GM23248 (cell line): ENCODE results near the gene RPN2. TPM values are rescaled to one million over a fixed set of nuclear protein-coding genes. Genes with fewer than 3 reads are reported as not detected.

ENCODE experiments used
- DNase-seq: peaks from one replicate; pipeline ENCODE4 v3.0.0-alpha.2; 2015
- H2AFZ ChIP-seq: fragments of 200-600 bp; sonication (generic); 2 replicates; pipeline ENCODE4 v1.6.1; 2016; ENCODE audit warnings: antibody characterized with exemption
- H3F3A ChIP-seq: fragments of 200-600 bp; sonication (generic); 2 replicates; pipeline ENCODE4 v1.6.1; 2016; ENCODE audit warnings: mild to moderate bottlenecking, antibody characterized with exemption, mixed run types; ENCODE audit not compliant: insufficient read depth
- H3K27ac ChIP-seq: fragments of 200-600 bp; sonication (generic); 2 replicates; pipeline ENCODE4 v1.5.1; 2016; ENCODE audit warnings: mild to moderate bottlenecking
- H3K27me3 ChIP-seq: fragments of 200-600 bp; sonication (generic); replicated peaks from 2 replicates; pipeline ENCODE4 v1.6.1; 2016; ENCODE audit warnings: mild to moderate bottlenecking; ENCODE audit not compliant: insufficient read depth
- H3K36me3 ChIP-seq: fragments of 200-600 bp; sonication (generic); 2 replicates; pipeline ENCODE4 v1.6.1; 2016; ENCODE audit warnings: low read depth, mild to moderate bottlenecking
- H3K4me1 ChIP-seq: fragments of 200-600 bp; sonication (generic); 2 replicates; pipeline ENCODE4 v1.6.1; 2016; ENCODE audit warnings: mild to moderate bottlenecking; ENCODE audit not compliant: insufficient read depth
- H3K4me2 ChIP-seq: fragments of 200-600 bp; sonication (generic); one replicate; pipeline ENCODE4 v1.6.1; 2016; ENCODE audit warnings: mild to moderate bottlenecking; ENCODE audit not compliant: unreplicated experiment
- H3K4me3 ChIP-seq: fragments of 200-600 bp; sonication (generic); 2 replicates; pipeline ENCODE4 v1.5.1; 2016; ENCODE audit warnings: mild to moderate bottlenecking
- H3K79me2 ChIP-seq: fragments of 200-600 bp; sonication (generic); 2 replicates; pipeline ENCODE4 v1.6.1; 2016; ENCODE audit warnings: mild to moderate bottlenecking; ENCODE audit not compliant: insufficient read depth
- H3K9ac ChIP-seq: fragments of 200-600 bp; sonication (generic); 2 replicates; pipeline ENCODE4 v1.6.1; 2016; ENCODE audit warnings: mild to moderate bottlenecking
- H3K9me2 ChIP-seq: fragments of 200-600 bp; sonication (generic); 2 replicates; pipeline ENCODE4 v1.6.1; 2016; ENCODE audit warnings: mixed run types, mild to moderate bottlenecking, moderate library complexity; ENCODE audit not compliant: insufficient read depth
- H3K9me3 ChIP-seq: fragments of 200-600 bp; sonication (generic); one replicate; pipeline ENCODE4 v1.6.1; 2017; ENCODE audit warnings: low read depth
- H4K20me1 ChIP-seq: fragments of 200-600 bp; sonication (generic); 2 replicates; pipeline ENCODE4 v1.6.0; 2016; ENCODE audit not compliant: insufficient read depth
- EZH2 ChIP-seq: fragments of 200-600 bp; sonication (generic); IDR thresholded peaks from 2 replicates; pipeline ENCODE4 v1.6.1; 2018; ENCODE audit warnings: antibody characterized with exemption, mild to moderate bottlenecking; ENCODE audit not compliant: insufficient read depth, poor library complexity, severe bottlenecking
- EZH2phosphoT487 ChIP-seq: fragments of 200-600 bp; sonication (generic); IDR thresholded peaks from 2 replicates; pipeline ENCODE4 v1.6.1; 2018; ENCODE audit warnings: antibody characterized with exemption, moderate library complexity, mild to moderate bottlenecking, low read depth; ENCODE audit not compliant: insufficient read depth
- WGBS, 2 experiments: methylation state at CpG; one replicate each; pipeline ENCODE4 v1.1.6; 2015 to 2017; ENCODE audit warnings: low lambda C conversion rate in 2 of 2, low coverage in 1 of 2; ENCODE audit errors: missing lambda C conversion rate in 2 of 2; 5-methylcytosine and 5-hydroxymethylcytosine counted together
- in situ Hi-C: fragments of 300-500 bp; cut with MboI; formaldehyde crosslinking; loops from 2 replicates; pipeline ENCODE4 v1.15.0; 2020
- polyA plus RNA-seq: library from polyadenylated mRNA; unstranded; fragments of >200 nt; fragmentation: Nextera tagmentation; extraction: Ambion mirVana; gene quantifications from 2 replicates; pipeline ENCODE4 v1.2.1, GENCODE V29; 2016
- total RNA-seq: library from RNA; depleted of rRNA; stranded (reverse); fragments of >200 nt; shearing (Covaris generic); gene quantifications from 2 replicates; pipeline ENCODE4 v1.2.3, GENCODE V29; 2014

Gene RPN2
- total and polyA plus RNA-seq, 2 experiments from 2014 or later = 368 to 379 TPM

DNA sequence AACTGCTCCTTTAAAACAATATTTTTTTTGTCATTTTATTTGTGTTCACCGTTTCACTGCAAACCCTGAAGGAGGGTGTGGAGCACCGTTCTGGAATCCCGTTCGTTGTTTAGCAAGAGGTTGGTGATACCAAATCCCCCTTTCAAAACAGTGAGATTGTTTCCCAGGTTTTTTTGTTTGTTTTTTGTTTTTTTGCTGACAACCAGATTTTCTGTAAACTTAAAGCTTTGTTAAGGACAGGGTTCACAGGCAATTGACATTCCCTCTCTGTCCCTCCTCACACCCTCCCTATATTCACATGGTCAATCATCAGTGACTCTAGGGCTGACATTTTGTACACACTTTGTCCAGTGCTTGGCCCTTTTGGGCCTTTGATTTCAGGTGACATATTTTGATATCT, 21.2 kb downstream of the RPN2 start:
- Histone ChIP-seq H3K9me3 (no peaks in the 10 kb centered on the region), H3K27me3 (no peaks in the 10 kb centered on the region), H3K79me2 (peaks cover 71% of the 10 kb centered on the region), H3F3A (peaks cover 13% of the 10 kb centered on the region), H3K4me2 (no peak overlapping the region), H2AFZ (no peak overlapping the region), H3K9me2 (no peaks in the 10 kb centered on the region), H3K4me3 (no peak overlapping the region), H3K9ac (no peak overlapping the region), H4K20me1 (no peaks in the 10 kb centered on the region; the same call in 1 of the 2 replicates), H3K36me3 (peaks cover 7% of the 10 kb centered on the region), H3K4me1 (peaks cover 12% of the 10 kb centered on the region), H3K27ac (no peak overlapping the region)
- in situ Hi-C loops = no loop called here
- 97 to 100% methylated on average over 4 of the region's 4 CpGs for WGBS, 2 experiments
- no peak for DNase-seq
- TF ChIP-seq EZH2 (no peak), EZH2phosphoT487 (no peak)

DNA sequence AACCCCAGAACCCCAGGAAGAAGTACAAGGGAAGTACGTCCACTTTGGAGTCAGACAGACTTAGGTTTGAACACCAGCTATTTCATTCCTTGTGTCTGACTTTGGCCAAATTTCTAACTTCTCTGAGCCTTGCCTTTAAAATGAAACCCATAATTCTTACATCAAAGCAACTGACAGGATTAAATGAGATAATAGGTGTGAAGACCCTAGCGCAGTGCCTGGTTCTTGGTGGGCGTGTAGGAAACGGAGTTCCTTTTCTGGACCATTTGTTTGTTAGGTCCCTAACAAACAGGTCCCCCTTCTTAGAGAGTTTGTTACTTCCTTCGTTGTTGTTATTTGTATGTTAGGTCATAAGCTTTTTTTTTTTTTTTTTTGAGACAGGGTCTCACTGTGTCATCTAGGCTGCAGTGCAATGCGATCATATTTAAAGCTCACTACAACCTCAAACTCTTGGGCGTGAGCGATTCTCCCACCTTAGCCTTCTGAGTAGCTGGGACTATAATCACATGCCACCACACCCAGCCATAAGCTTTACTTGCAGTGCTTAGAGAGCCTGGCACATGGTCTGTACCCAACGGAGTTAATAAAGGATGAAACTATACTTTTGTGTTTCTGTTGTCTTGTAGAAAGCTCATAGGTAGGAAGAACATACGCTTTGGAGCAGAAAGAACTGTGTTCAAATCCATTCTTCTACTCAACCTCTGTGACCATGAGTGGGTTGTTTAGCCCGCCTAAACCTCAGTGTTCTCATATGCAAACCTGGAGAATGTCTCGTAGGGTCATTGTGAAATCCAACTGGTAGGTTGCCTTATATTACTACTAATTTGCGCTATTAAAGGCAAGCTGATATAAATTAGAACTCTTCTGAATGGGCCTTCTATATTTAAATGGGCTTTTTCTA, 22.0 kb downstream of the RPN2 start:
- Histone ChIP-seq H3K4me1 (peaks cover 16% of the 10 kb centered on the region), H3K9ac (peak overlapping the region; percentile 73), H3K9me3 (no peaks in the 10 kb centered on the region), H3K4me3 (peak overlapping the region; percentile 59; the same call in 1 of the 2 replicates), H3F3A (peaks cover 13% of the 10 kb centered on the region), H3K9me2 (no peaks in the 10 kb centered on the region), H3K36me3 (peaks cover 15% of the 10 kb centered on the region), H3K27ac (peak overlapping the region; percentile 84), H4K20me1 (no peaks in the 10 kb centered on the region), H3K27me3 (no peaks in the 10 kb centered on the region), H3K4me2 (peak overlapping the region; percentile 78), H2AFZ (no peak overlapping the region), H3K79me2 (peaks cover 68% of the 10 kb centered on the region)
- WGBS, 2 experiments = 85 to 89% methylated on average over 13 of the region's 13 CpGs
- in situ Hi-C loops = no loop called here
- no peak for DNase-seq
- TF ChIP-seq EZH2phosphoT487 = no peak
- no peak for TF ChIP-seq EZH2

DNA sequence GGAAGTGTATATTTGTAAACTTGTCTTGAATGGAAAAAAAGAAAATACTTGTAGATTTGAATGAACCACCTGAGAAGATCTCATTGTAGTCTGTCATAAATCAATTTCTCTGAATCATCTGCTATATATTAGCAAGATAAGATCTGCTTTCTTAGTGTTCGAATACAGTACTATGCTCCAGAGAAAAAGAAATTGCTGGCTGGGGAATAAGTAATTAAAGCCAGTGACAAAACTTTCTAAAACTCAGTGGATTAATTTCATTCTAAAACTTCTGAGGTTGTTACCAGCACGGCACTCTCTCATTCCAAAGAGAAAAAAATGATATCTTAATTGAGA, 22.7 kb downstream of the RPN2 start:
- H3F3A ChIP-seq = peaks cover 13% of the 10 kb centered on the region
- no peaks in the 10 kb centered on the region for H4K20me1 ChIP-seq
- TF ChIP-seq EZH2phosphoT487 = no peak
- TF ChIP-seq EZH2 = no peak
- H3K36me3 ChIP-seq = peaks cover 15% of the 10 kb centered on the region
- H3K79me2 ChIP-seq = peaks cover 61% of the 10 kb centered on the region
- H3K9me3 ChIP-seq = no peaks in the 10 kb centered on the region
- peak overlapping the region; percentile 84 for H3K27ac ChIP-seq
- 0 to 3% methylated on average over 2 of the region's 2 CpGs for WGBS, 2 experiments
- H3K9me2 ChIP-seq = no peaks in the 10 kb centered on the region
- in situ Hi-C loops = no loop called here
- peak overlapping the region; percentile 59 for H3K4me3 ChIP-seq
- H2AFZ ChIP-seq = no peak overlapping the region
- peak; percentile 40 for DNase-seq
- no peaks in the 10 kb centered on the region for H3K27me3 ChIP-seq
- peak overlapping the region; percentile 78 for H3K4me2 ChIP-seq
- H3K4me1 ChIP-seq = peaks cover 16% of the 10 kb centered on the region
- peak overlapping the region; percentile 73 for H3K9ac ChIP-seq

DNA sequence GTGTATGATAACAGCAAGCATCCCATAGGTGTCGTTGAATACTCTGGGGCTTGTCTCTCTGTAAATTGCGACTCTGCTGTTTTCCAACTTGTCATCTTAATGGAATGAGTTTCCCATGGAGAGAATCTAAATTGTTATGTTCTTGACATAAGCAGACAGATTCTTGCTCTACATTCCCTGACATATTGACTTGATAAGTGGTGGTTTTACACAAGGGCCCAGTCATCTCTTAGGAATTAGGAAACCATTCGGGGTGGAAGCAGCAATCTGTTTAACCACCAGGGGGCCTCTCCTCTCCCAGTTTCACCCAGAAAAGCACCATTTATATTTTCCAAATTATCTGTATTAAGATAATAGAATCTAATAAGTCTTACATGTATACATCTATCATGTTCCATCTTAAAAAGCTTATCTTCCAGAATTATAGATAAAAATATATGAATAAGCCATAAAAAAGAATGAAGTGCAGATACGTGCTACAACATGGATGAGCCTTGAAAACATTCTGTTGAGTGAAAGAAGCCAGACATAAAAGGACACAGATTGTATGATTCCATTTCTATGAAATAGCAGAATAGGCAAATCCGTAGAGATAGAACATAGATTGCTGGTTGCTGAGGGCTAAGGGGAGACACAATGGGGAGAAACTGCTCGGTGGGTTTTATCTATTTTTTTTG, 23.3 kb downstream of the RPN2 start:
- TF ChIP-seq EZH2phosphoT487 = 0 out of 2 replicates have a peak, but pooled peaks have one; percentile 58
- no peak for TF ChIP-seq EZH2
- in situ Hi-C loops = no loop called here
- Histone ChIP-seq H3K4me2 (peak overlapping the region; percentile 78), H3K27ac (peak overlapping the region; percentile 84), H3F3A (peaks cover 13% of the 10 kb centered on the region), H3K4me1 (peaks cover 16% of the 10 kb centered on the region), H3K27me3 (no peaks in the 10 kb centered on the region), H3K4me3 (peak overlapping the region; percentile 59), H2AFZ (no peak overlapping the region), H3K9me2 (no peaks in the 10 kb centered on the region), H3K79me2 (peaks cover 55% of the 10 kb centered on the region), H3K9ac (peak overlapping the region; percentile 73), H4K20me1 (no peaks in the 10 kb centered on the region), H3K9me3 (no peaks in the 10 kb centered on the region), H3K36me3 (peaks cover 15% of the 10 kb centered on the region)
- WGBS, 2 experiments = 35 to 36% methylated on average over 6 of the region's 6 CpGs
- DNase-seq = peak; percentile 95
